CD14-positive monocyte (primary cell): ENCODE measurements around the gene THAP3. TPM values are rescaled to one million over a fixed set of nuclear protein-coding genes. Genes with fewer than 3 reads are reported as not detected.

Source experiments
- DNase-seq, 3 donors: peaks; one replicate each; pipeline ENCODE4 v3.0.0-alpha.2; 2011 to 2022
- H2AFZ ChIP-seq: 2 replicates; pipeline ENCODE4 v1.6.0; 2012; ENCODE audit warnings: mild to moderate bottlenecking, low read depth, low read length, inconsistent platforms; ENCODE audit not compliant: insufficient read depth, poor library complexity, severe bottlenecking
- H3K27ac ChIP-seq, 2 donors: 1 replicate in 1 of 2; 2 replicates in 1 of 2; pipeline ENCODE4 v1.5.1; 2012 to 2013; ENCODE audit warnings: low read length in 2 of 2, control low read depth in 1 of 2, inconsistent platforms in 1 of 2, low read depth in 1 of 2, mild to moderate bottlenecking in 1 of 2
- H3K27me3 ChIP-seq, 2 donors: one replicate each; pipeline versions ENCODE4 v1.6.0 to v1.6.1; 2011 to 2013; ENCODE audit warnings: low read length in 2 of 2; ENCODE audit not compliant: control insufficient read depth in 2 of 2, insufficient read depth in 2 of 2
- H3K36me3 ChIP-seq, 2 donors: replicated peaks in 1 of 2; 1 replicate in 1 of 2; 2 replicates in 1 of 2; pipeline versions ENCODE4 v1.5.1 to v1.6.1; 2012 to 2013; ENCODE audit warnings: low read length in 2 of 2, control low read depth in 1 of 2, inconsistent platforms in 1 of 2, mild to moderate bottlenecking in 1 of 2; ENCODE audit not compliant: insufficient read depth in 2 of 2, control insufficient read depth in 1 of 2
- H3K4me1 ChIP-seq, 2 donors: 1 replicate in 1 of 2; 2 replicates in 1 of 2; pipeline versions ENCODE4 v1.5.1 to v1.6.1; 2012 to 2013; ENCODE audit warnings: low read length in 2 of 2, control low read depth in 1 of 2, inconsistent platforms in 1 of 2, mild to moderate bottlenecking in 1 of 2, moderate library complexity in 1 of 2; ENCODE audit not compliant: insufficient read depth in 2 of 2, control insufficient read depth in 1 of 2
- H3K4me2 ChIP-seq: replicated peaks from 2 replicates; pipeline ENCODE3; 2012; ENCODE audit warnings: low read length, moderate library complexity, mild to moderate bottlenecking; ENCODE audit not compliant: poor library complexity, severe bottlenecking; ENCODE audit errors: extremely low read depth
- H3K4me3 ChIP-seq, 3 experiments: fragments of 200-600 bp in 1 of 3; sonication (generic) in 1 of 3; replicated peaks in 1 of 3; 1 replicate in 2 of 3; 2 replicates in 1 of 3; pipeline ENCODE4 v1.5.1; 2011 to 2013; ENCODE audit warnings: low read length in 3 of 3, mild to moderate bottlenecking in 3 of 3, control low read depth in 2 of 3, low read depth in 2 of 3, inconsistent platforms in 1 of 3, moderate library complexity in 1 of 3
- H3K79me2 ChIP-seq: 2 replicates; pipeline ENCODE4 v1.6.0; 2012; ENCODE audit warnings: mild to moderate bottlenecking, control low read depth, inconsistent platforms, low read length, moderate library complexity; ENCODE audit not compliant: insufficient read depth
- H3K9ac ChIP-seq: 2 replicates; pipeline ENCODE4 v1.6.0; 2017; ENCODE audit warnings: low read length, mild to moderate bottlenecking; ENCODE audit not compliant: insufficient read depth, poor library complexity, severe bottlenecking
- H3K9me3 ChIP-seq, 2 donors: replicated peaks in 1 of 2; 1 replicate in 1 of 2; 2 replicates in 1 of 2; pipeline versions ENCODE4 v1.5.1 to v1.6.1; 2012 to 2013; ENCODE audit warnings: low read length in 2 of 2, control low read depth in 1 of 2; ENCODE audit not compliant: control insufficient read depth in 1 of 2, insufficient read depth in 1 of 2
- H4K20me1 ChIP-seq: 2 replicates; pipeline ENCODE4 v1.6.0; 2012; ENCODE audit warnings: mild to moderate bottlenecking, low read length, control low read depth, moderate library complexity; ENCODE audit not compliant: insufficient read depth
- H3K27ac Mint-ChIP-seq, 7 donors: one replicate each; pipeline ENCODE4 v1.8.0; 2020; ENCODE audit warnings: mild to moderate bottlenecking in 7 of 7, mixed read lengths in 7 of 7, moderate library complexity in 6 of 7, inconsistent platforms in 2 of 7
- H3K27me3 Mint-ChIP-seq, 3 donors: one replicate each; pipeline ENCODE4 v1.8.0; 2021 to 2022; ENCODE audit warnings: low read depth in 3 of 3, mild to moderate bottlenecking in 3 of 3, mixed read lengths in 3 of 3, moderate library complexity in 3 of 3, inconsistent platforms in 1 of 3
- H3K36me3 Mint-ChIP-seq, 2 donors: one replicate each; pipeline ENCODE4 v1.8.0; 2020; ENCODE audit warnings: mixed read lengths in 2 of 2, inconsistent platforms in 1 of 2, mild to moderate bottlenecking in 1 of 2
- H3K4me1 Mint-ChIP-seq: one replicate; pipeline ENCODE4 v1.8.0; 2020; ENCODE audit warnings: mild to moderate bottlenecking, mixed read lengths
- H3K4me3 Mint-ChIP-seq, 2 donors: one replicate each; pipeline ENCODE4 v1.8.0; 2020; ENCODE audit warnings: mild to moderate bottlenecking in 2 of 2, mixed read lengths in 2 of 2, moderate library complexity in 1 of 2
- H3K9me3 Mint-ChIP-seq, 7 donors: one replicate each; pipeline ENCODE4 v1.8.0; 2020 to 2022; ENCODE audit warnings: mixed read lengths in 7 of 7, mild to moderate bottlenecking in 6 of 7, moderate library complexity in 6 of 7, inconsistent platforms in 2 of 7
- CTCF ChIP-seq: fragments of 200-600 bp; IDR thresholded peaks from one replicate; pipeline ENCODE4 v1.8.0; 2022; ENCODE audit warnings: antibody characterized with exemption, mild to moderate bottlenecking
- WGBS: methylation state at CpG from one replicate; pipeline ENCODE4 v1.1.5; 2013; ENCODE audit warnings: missing lambda C conversion rate; ENCODE audit not compliant: insufficient coverage; 5-methylcytosine and 5-hydroxymethylcytosine counted together
- intact Hi-C, 2 donors: fragments of 100-400 bp; cut with micrococcal nuclease; formaldehyde crosslinking; loops; one replicate each; pipeline versions ENCODE4 v1.15.0 to v1.15.1; 2023
- polyA plus RNA-seq, 3 donors: library from polyadenylated mRNA; depleted of rRNA in 1 of 3; unstranded in 2 of 3; stranded (reverse) in 1 of 3; fragments of 300-500 nt in 2 of 3; fragments of >200 nt in 1 of 3; fragmentation: Illumina TruSeq in 2 of 3; gene quantifications; 1 replicate in 2 of 3; 2 replicates in 1 of 3; pipeline ENCODE4 v1.2.3, GENCODE V29; 2012 to 2021

THAP3 gene
- polyA plus RNA-seq, 3 donors = 10.3 to 12.8 (median 10.3) TPM

DNA sequence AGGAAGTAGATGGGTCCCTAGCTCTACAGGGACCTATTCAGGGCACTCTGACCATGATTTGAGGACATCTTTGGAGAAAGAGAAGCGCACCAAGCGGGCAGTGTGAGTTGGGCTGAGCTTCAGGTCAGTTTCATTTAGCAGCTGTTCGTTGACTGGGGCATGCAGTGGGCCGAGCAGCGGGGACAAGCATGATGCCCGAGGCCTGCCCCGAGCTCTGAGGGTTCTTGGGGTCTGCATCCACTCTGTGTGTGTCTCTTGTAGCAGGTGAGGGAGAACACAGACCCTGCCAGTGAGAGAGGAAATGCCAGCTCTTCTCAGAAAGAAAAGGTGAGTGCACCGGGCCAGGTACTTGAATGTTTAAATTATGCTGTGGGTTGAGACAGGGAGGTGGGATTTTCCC lies 5.4 kb downstream of the THAP3 start:
- Histone ChIP-seq H3K9ac (no peak overlapping the region), H3K4me2 (no peak overlapping the region), H3K9me3 (no peaks in the 10 kb centered on the region), H3K4me3 (no peak overlapping the region), H2AFZ (no peak overlapping the region), H3K36me3 (peaks cover 58 to 78% of the 10 kb centered on the region in 2 donors), H3K4me1 (peaks cover 9 to 10% of the 10 kb centered on the region in 2 donors), H3K79me2 (peaks cover 27% of the 10 kb centered on the region), H4K20me1 (peaks cover 24% of the 10 kb centered on the region), H3K27ac (no peak overlapping the region), H3K27me3 (no peaks in the 10 kb centered on the region)
- Mint-ChIP-seq H3K27me3 (peaks cover 0 to 4% (median 0%) of the 10 kb centered on the region in 3 donors), H3K27ac (peak overlapping the region in 1 of 7 donors; percentile 44), H3K4me3 (no peak overlapping the region), H3K4me1 (peaks cover 16% of the 10 kb centered on the region), H3K9me3 (no peaks in the 10 kb centered on the region), H3K36me3 (peaks cover 59 to 86% of the 10 kb centered on the region in 2 donors)
- WGBS = 100% methylated on average over 8 of the region's 8 CpGs
- intact Hi-C loops = no loop called here
- TF ChIP-seq CTCF = no peak
- DNase-seq = no peak

GRCh38 chr1:6631058-6631457 lies 6.4 kb downstream of the THAP3 start:
- peaks cover 67 to 93% of the 10 kb centered on the region in 2 donors for H3K36me3 Mint-ChIP-seq
- Histone ChIP-seq H2AFZ (no peak overlapping the region), H3K79me2 (peaks cover 18% of the 10 kb centered on the region), H3K9ac (no peak overlapping the region), H3K4me3 (no peak overlapping the region), H3K4me2 (no peak overlapping the region), H3K9me3 (no peaks in the 10 kb centered on the region), H4K20me1 (peaks cover 21% of the 10 kb centered on the region), H3K36me3 (peaks cover 68 to 89% of the 10 kb centered on the region in 2 donors), H3K27me3 (no peaks in the 10 kb centered on the region), H3K27ac (no peak overlapping the region), H3K4me1 (peaks cover 3 to 5% of the 10 kb centered on the region in 2 donors)
- no peak overlapping the region for H3K4me3 Mint-ChIP-seq
- peaks cover 0 to 4% (median 0%) of the 10 kb centered on the region in 3 donors for H3K27me3 Mint-ChIP-seq
- H3K27ac Mint-ChIP-seq = no peak overlapping the region
- H3K4me1 Mint-ChIP-seq = peaks cover 11% of the 10 kb centered on the region
- no peaks in the 10 kb centered on the region for H3K9me3 Mint-ChIP-seq
- WGBS = 100% methylated on average over 3 of the region's 8 CpGs
- DNase-seq = no peak
- intact Hi-C loops = no loop called here
- TF ChIP-seq CTCF = no peak
